ENCODE measurements around the gene LONP1.
A peak's percentile ranks its signal among the peaks of the same experiment; 100 is the strongest.

The LONP1 gene

DNA sequence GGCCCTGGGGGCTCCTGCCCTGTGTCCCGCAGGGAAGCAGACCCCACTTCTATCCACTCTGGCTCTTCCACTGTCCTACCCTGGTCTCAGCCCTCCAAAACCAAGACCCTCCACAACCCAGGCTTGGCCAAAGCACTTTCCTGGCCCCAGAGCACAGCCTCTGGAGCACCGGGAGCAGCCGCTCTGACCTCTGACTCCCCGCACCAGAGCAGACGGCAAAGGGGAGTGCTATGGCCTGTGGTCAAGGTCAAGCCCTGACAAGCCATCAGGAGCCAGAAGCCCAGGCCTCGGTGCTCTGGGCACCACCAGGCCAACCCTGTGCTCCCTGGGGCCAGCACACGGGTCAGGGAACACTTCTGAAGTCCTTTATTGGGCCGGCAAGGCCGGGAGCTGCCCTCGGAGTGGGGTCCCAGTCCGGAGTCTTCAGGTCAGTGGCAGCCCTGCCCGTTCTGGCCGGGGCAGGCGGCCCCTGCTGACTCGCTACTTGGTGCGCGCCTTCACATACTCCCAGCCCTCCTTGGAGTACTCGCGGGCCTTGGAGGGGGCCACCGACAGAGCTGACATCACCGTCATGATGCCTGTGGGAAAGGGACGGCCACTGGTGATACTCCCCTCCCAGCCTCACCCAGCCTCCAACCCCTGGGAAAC lies 41.8 kb downstream of the LONP1 start:
- Histone ChIP-seq H3K4me3 (replicated peaks; ENCODE audit: insufficient read depth, low read length) (no peak overlapping the region), H3K27me3 (ENCODE audit: insufficient read depth, poor library complexity, severe bottlenecking) (no peaks in the 10 kb centered on the region), H3K27ac (replicated peaks) (no peak overlapping the region)
- no peak for TF ChIP-seq SPI1 (IDR thresholded peaks at IDR 0.05; ENCODE audit: borderline replicate concordance, low read depth)
- TF ChIP-seq, protein P1, sequence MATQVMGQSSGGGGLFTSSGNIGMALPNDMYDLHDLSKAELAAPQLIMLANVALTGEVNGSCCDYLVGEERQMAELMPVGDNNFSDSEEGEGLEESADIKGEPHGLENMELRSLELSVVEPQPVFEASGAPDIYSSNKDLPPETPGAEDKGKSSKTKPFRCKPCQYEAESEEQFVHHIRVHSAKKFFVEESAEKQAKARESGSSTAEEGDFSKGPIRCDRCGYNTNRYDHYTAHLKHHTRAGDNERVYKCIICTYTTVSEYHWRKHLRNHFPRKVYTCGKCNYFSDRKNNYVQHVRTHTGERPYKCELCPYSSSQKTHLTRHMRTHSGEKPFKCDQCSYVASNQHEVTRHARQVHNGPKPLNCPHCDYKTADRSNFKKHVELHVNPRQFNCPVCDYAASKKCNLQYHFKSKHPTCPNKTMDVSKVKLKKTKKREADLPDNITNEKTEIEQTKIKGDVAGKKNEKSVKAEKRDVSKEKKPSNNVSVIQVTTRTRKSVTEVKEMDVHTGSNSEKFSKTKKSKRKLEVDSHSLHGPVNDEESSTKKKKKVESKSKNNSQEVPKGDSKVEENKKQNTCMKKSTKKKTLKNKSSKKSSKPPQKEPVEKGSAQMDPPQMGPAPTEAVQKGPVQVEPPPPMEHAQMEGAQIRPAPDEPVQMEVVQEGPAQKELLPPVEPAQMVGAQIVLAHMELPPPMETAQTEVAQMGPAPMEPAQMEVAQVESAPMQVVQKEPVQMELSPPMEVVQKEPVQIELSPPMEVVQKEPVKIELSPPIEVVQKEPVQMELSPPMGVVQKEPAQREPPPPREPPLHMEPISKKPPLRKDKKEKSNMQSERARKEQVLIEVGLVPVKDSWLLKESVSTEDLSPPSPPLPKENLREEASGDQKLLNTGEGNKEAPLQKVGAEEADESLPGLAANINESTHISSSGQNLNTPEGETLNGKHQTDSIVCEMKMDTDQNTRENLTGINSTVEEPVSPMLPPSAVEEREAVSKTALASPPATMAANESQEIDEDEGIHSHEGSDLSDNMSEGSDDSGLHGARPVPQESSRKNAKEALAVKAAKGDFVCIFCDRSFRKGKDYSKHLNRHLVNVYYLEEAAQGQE (IDR thresholded peaks at IDR 0.05; ENCODE audit: insufficient replicate concordance, low read depth) = no peak
- no peak for TF ChIP-seq POLR2AphosphoS5 (IDR thresholded peaks at IDR 0.05; ENCODE audit: low read depth)
- no peak for TF ChIP-seq GABPA (IDR thresholded peaks at IDR 0.05; ENCODE audit: low read depth)
- TF ChIP-seq, protein P2, sequence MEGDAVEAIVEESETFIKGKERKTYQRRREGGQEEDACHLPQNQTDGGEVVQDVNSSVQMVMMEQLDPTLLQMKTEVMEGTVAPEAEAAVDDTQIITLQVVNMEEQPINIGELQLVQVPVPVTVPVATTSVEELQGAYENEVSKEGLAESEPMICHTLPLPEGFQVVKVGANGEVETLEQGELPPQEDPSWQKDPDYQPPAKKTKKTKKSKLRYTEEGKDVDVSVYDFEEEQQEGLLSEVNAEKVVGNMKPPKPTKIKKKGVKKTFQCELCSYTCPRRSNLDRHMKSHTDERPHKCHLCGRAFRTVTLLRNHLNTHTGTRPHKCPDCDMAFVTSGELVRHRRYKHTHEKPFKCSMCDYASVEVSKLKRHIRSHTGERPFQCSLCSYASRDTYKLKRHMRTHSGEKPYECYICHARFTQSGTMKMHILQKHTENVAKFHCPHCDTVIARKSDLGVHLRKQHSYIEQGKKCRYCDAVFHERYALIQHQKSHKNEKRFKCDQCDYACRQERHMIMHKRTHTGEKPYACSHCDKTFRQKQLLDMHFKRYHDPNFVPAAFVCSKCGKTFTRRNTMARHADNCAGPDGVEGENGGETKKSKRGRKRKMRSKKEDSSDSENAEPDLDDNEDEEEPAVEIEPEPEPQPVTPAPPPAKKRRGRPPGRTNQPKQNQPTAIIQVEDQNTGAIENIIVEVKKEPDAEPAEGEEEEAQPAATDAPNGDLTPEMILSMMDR (IDR thresholded peaks at IDR 0.05; ENCODE audit: insufficient read depth, low read length) = no peak
- no peak for DNase-seq (ENCODE audit: low read depth in 1 of 2, low spot score in 1 of 2)

DNA sequence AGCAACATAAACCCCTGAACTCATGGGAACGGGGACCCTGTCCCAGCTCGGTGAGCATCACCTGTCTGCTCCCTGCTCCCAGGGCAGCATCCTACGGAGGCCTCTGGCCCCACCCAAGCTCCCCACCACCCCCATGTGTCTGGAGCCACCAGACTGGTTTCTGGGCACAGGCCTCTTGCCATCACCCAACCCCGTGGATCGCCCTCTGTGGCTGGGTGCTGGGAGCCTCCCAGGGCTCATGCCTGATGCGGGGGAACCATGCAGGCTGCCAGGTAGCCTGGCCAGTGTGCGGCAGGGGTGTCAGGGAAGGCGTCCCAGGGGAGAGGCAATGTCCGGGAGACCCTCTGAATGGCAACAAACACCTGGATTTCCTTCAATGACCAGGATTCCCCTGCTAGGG lies 42.4 kb downstream of the LONP1 start:
- no peaks in the 10 kb centered on the region for H3K27me3 ChIP-seq (ENCODE audit: insufficient read depth, poor library complexity, severe bottlenecking)
- DNase-seq (ENCODE audit: low read depth in 1 of 2, low spot score in 1 of 2) = no peak
- no peak for TF ChIP-seq POLR2AphosphoS5 (IDR thresholded peaks at IDR 0.05; ENCODE audit: low read depth)
- TF ChIP-seq SPI1 (IDR thresholded peaks at IDR 0.05; ENCODE audit: borderline replicate concordance, low read depth) = no peak
- TF ChIP-seq, protein P2 (IDR thresholded peaks at IDR 0.05; ENCODE audit: insufficient read depth, low read length) = no peak
- no peak for TF ChIP-seq GABPA (IDR thresholded peaks at IDR 0.05; ENCODE audit: low read depth)
- TF ChIP-seq, protein P1 (IDR thresholded peaks at IDR 0.05; ENCODE audit: insufficient replicate concordance, low read depth) = no peak
- H3K27ac ChIP-seq (replicated peaks) = no peak overlapping the region
- no peak overlapping the region for H3K4me3 ChIP-seq (replicated peaks; ENCODE audit: insufficient read depth, low read length)

DNA sequence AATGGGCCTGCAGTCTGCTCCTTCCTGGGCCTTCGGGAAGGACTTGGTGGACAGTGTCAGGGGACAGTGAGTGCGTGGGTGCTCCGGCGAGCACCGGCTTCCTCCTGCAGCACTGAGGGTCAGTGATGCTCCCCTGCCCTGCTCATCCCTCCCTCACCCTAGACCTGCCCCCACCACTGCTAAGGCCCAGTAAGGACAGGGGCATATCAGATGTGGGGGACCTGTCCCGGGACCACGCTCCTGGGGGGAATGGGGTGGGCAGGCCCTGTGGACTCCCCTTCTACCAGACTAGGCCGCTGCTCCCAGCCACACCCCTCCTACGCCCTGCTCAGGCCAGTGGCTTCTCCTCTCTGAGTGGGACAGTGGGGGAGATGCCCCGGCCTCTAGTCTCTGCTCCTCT lies 42.8 kb downstream of the LONP1 start:
- DNase-seq (ENCODE audit: low read depth in 1 of 2, low spot score in 1 of 2) = no peak
- H3K4me3 ChIP-seq (replicated peaks; ENCODE audit: insufficient read depth, low read length) = no peak overlapping the region
- no peaks in the 10 kb centered on the region for H3K27me3 ChIP-seq (ENCODE audit: insufficient read depth, poor library complexity, severe bottlenecking)
- no peak overlapping the region for H3K27ac ChIP-seq (replicated peaks)
- TF ChIP-seq GABPA (IDR thresholded peaks at IDR 0.05; ENCODE audit: low read depth) (no peak), POLR2AphosphoS5 (IDR thresholded peaks at IDR 0.05; ENCODE audit: low read depth) (peak; percentile 21; the same call in 1 of the 2 replicates), SPI1 (IDR thresholded peaks at IDR 0.05; ENCODE audit: borderline replicate concordance, low read depth) (no peak)
- TF ChIP-seq, protein P2 (IDR thresholded peaks at IDR 0.05; ENCODE audit: insufficient read depth, low read length) = no peak
- TF ChIP-seq, protein P1 (IDR thresholded peaks at IDR 0.05; ENCODE audit: insufficient replicate concordance, low read depth) = no peak
